Islet precursor cell (in vitro differentiated cells): ENCODE data around the gene TENT5C.
A peak's percentile ranks its signal among the peaks of the same experiment; 100 is the strongest.

ENCODE experiments used
- DNase-seq: peaks from one replicate; pipeline ENCODE4 v3.0.0-alpha.2; 2018

Gene TENT5C

DNA sequence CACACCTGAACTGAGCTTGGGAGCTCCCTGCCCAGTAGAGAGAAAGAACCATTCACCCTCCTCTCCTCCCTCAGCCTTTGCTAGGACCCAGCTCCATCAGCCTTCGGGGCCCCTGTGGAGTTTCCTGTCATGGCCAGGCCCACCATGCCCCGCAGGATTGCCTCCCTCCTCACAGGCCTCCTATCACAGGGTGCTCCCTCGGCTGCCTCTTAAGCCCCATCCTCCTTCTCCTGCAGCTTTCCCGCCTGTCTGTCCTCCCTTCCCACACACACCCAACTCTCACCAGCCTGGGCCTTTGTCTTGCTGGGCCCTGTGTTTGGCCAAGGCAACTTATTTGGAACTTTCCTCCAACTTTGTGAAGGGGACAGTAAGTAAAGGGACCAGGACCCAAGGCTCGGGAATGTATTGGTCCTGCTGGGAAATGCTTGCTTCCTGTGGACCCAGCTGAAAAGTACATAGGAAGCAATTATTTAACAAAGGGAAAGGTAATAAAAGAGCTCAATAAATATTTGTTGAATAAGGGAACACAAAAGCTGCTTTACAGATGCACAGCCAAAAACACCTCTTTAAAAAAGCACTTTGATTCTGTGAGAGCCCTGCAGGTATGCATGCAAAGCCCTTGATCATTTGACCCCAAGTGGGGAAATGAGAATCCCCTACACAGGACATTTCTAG, 31.6 kb upstream of the TENT5C start:
- peak; percentile 35 for DNase-seq

DNA sequence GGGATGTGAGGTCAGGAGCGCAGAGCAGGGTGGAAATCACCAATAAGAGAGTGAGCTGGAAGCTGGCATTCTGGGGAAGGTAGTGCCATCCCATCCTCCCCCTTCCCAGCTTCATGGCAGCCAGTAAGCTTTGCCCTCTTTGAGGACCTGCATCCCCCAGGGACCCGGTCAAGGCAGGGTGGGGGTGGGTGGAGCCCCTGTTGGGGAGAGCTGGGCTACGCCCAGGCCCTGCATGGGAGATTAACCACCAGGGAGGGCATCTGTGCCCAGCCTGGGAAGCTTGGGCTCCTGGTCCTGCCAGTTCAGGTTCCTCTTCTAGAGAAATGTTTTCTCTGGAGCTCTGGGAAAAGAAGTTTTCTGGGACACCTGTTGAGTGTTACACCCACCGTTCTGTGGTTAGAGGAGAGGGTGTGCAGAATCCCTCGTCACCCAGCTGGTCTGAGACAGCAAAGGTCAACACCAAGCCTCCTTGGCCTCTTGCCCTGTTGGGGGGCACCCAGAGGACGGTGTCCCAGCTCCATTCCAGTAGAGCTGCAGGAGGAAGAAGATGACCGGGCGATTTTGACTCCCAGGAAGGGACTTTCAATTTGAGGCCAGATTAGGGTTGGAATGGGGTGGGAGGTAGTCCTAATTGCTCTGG, 30.1 kb upstream of the TENT5C start:
- DNase-seq: peak; percentile 38

DNA sequence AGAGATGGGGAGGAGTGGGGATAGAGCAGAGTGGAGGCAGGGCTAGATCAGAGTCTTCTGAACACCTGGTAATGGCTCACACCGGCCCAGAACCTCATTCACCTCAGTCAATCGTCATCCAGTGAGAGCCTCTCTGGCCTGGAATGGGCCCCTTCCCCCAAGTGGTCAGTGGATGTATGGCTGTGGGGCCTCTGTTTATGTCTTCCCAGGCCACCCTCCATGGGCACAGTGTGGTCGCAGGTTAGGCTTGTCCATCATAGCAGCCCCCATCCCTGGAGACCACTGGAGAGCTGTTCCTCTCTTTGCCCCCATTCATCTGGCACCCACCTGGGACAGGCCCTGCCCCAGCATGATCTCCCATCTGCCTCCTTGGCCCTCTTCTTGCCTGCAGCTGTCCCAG, 29.6 kb upstream of the TENT5C start:
- DNase-seq: peak; percentile 32

DNA sequence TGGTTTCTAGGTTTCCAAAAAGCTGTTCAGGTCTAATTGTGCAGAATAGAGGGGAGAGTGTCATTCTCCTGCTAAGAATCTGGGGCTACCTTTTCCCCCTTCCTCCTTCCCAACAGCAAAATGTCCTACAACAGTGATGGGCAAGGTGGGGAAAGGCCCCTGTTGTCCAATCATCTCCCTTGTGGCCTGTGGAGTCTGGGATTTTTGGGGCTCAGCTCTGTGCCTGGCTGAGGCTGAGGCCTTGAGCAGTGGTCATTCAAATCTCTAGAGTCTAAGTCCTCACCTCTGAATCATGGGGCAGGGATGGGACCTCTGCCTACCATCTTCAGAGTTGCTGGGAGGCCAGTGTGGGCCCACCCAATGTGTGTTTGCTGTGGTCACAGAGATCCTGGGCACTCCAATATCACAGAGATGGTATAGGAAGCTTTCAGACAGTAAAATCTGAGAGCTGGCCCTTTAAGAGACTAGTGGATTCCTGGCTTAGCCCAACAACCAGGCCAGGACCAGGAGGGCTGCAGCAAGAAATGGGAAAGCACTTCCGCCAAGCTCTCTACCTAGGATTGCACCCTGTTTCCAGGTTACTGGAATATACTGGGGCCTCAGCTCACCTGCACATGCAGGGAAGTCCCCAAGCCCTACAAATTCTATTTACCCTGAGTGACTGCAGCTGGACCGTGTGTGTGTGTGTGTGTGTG, 28.5 kb upstream of the TENT5C start:
- DNase-seq: no peak

DNA sequence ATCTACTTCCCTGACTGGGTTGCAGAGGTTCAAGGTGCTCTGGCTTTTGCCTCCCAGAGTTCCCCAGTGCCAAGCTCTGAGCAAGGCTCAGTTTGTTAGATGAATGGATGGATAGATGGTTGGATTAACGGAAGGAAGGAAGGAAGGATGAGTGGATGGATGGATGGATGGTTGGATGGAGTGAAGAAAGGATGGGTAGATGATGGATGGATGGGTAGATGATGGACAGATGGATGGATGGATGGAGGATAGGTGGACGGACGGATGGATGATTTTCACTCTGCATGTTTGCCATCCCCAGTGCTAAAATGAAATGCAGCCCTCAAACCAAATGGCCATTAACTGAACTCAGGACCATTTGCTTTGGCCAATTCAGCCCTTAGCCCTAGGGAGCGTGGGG, 27.4 kb upstream of the TENT5C start:
- no peak for DNase-seq

DNA sequence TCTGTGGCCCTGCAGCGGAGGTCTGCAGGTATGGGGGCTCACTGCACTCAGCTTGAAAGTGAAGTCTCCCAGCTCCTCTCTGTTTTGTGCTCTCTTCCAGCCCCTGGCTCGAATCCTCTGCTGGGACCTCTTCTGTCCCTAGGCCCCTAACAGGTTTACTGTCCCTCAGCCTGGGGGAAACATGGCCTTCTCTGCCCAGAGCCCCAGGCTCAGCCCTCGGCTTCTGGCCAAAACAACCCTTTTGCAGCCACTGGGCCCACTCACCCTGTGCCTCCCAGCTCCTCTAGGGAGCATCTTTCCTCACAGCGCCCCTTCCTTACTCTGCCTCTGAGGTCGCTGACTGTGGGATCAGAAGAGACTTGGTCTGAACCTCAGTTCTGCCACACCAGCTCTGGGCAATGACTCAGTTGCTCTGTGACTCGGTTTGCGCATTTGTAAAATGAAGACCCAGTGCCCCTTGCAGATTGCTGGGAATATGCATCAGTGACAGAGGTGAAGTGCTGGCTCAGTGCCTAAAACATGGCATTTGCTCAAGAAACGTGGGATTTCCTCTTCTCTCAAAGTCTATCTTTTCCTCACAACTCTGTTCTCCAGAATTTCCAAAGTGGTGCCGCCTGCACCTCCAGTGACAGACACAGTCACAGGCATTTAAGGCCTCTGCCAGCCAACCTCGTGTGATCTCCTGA, 26.5 kb upstream of the TENT5C start:
- no peak for DNase-seq

DNA sequence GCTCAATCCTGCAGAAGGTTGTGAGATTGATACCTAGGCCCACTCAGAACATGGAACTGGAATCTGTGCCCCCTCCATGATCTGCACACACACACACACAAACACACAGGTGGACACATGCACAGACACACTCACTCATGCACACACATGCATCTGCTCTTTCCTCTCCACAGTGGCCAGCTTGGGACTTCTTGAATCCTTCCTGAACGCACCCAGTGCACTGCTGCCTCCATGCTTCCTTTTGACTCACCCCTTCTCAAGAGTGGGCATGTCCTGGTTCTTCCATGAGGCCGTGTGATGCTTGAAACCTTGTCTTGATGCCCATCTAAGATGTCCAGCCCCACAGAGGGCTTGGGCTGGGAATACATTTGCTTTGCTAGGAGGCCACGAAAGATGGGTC, 25.4 kb upstream of the TENT5C start:
- no peak for DNase-seq

DNA sequence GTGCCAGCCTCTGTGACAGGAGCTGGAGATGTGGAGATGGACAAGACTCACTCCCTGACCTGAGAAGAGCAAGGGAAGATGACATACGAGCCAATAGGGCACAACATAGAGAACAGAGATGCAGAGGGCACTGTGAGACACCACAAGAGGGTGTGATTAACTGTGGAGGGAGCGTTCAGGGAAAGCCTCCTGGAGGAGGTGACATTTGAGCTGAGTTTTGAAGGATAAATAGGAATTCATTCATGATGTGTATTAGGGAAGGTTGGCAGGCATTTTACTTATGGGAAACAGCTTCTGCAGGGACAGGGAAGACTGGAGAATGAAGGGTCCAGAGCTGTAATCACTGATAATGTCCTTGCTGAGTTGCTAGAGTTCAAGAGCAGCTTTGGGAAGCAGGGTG, 25.0 kb upstream of the TENT5C start:
- no peak for DNase-seq

DNA sequence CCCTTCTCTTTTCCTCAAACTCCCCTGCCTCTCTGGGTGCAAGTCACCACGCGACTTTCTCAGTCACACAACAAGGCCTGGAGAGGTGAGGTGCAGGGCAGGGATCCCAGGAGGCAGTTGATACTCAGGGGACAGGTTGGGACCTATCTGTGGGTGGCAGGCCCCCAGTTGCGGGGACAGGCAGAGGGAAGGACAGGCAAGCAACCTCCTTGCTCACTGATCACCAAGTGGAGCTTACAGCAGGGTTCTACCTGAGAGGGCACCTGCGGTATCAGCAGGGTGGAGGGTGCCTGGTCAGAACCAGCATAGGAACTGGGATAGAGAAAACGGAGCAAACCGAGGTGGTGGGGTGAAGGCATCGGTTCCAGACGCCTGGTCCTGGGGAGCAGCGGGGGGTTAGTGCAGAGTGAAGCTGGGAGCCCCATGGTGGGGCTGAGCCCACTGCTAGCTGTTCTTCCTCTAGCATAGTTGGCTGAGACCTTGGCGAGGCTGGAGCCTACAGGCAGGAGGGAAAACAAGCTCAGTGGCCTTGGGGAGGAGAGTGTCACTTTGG, 24.4 kb upstream of the TENT5C start:
- no peak for DNase-seq

DNA sequence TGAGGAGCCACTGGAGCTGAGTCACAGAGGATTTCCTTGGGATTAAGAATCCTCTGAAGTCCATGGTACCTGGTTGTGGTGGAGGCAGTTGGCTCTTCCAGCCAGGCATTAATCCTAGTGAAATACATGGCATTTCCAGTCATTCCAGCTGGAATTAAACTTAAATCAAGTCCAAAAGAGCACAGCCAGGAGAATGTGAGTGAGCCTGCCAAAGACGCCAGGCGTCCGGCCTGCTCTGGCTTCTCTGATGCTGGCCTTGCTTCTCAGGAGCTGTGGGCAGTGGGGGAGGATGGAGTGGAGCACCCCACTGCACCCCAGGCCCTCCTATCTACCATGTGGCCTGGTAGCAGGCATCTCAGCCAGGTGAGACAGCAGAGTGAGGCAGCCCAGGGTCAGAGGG, 23.4 kb upstream of the TENT5C start:
- DNase-seq: no peak

DNA sequence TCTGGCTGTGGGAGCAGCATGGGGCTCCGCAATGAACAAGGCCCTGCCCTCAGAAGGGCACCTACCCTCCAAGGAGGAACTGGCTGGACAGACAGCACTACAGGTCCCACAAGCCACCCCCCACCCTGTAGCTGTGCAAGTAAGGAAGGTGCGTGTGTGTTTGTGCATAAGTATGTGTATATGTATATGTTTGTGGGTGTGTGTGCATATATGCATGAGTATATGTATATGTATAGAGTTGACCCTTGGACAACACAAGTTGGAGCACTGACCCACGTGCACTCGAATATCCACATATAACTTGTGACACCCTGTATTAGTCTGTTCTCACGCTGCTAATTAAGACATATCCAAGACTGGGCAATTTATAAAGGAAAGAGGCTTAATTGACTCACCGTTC, 22.6 kb upstream of the TENT5C start:
- no peak for DNase-seq

DNA sequence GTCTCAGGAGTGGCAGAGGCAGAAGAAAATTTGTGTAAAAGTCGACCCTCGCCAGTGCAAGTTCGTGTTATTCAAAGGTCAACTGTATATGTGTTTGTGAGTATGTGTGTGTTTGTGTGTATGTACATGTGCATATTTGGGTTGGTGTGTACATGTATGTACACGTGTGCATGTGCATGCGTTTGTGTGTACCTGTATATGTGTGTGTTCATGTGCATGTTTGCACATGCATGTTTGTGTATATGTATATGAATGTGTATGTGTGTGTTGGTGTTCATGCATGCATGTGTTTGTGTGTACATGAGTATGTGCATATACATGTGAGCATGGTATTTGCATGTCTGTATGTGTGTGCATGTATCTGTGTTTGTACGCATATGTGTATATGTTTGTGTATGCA, 21.7 kb upstream of the TENT5C start:
- DNase-seq: no peak

DNA sequence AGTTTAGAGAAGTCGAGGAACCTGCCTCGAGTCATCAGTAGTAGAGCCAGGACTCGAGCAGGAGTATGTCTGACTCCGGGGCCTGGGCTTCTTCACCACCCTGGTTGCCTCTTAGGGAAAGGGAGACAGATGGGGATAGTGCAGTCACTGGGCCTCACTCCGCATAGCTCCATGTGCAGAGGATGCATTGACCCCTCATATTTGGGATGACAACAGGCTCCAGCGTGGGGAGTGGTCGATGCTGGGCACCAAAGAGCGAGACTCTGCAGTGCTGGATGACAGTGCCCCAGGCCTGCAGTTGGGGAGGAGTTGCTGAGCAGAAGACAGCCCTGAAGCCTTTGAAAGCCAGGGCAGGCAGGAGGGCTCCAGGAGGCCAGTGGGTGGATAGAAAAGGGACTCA, 20.8 kb upstream of the TENT5C start:
- DNase-seq: no peak

DNA sequence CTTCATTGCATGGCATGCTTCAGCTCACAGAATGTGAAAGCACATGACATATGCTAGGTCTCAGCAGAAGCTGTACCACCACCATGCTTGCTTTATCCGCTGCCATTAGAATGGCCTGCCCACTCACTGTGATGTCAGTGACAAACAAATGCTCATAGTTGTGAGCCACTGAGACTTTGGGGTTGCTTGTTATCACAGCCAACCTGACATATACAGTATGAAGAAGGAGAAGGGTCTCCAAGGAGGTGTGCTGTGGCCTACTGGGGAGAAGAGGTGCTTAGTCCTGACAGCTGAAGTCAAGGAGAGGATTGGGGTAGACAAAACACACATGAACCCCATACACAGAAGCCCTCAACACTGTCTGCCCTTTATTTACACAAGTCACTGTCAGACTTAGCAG, 19.5 kb upstream of the TENT5C start:
- DNase-seq: no peak

DNA sequence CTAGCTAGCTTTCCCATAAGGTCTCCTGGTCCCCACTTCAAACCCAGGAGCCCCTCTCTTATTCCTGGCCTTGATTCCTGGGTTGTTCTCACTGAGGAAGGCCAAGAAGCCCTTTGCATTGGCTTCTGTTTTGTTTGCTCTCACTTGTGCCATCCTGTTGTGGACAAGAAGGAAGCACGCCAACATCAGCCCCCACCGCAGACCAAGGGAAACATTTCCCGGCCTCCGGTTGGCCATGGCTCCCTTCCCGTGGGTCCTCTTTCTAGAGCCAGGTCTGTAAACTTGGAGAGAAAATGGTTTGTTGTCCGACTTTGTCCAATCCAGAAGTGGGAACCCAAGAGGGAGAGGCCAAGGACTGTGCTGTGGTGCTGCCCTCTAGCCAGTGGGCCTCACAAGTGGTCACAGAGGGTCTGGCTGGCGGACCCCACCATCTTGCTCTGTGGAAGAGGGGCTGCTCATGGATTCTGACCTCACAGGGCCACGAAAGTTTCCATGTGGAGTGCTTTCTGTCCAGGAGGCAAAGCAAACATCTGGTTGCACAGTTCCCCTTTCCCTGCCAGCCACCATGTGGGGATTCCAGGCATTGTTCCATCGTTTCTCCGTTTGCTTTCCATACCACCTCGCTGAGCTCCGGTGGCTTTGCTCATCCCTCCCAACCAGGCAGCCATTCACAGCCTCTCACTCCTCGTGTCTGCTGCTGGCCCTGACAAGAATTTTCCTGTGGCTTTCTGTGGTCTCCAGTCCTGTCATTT, 18.9 kb upstream of the TENT5C start:
- DNase-seq: no peak

DNA sequence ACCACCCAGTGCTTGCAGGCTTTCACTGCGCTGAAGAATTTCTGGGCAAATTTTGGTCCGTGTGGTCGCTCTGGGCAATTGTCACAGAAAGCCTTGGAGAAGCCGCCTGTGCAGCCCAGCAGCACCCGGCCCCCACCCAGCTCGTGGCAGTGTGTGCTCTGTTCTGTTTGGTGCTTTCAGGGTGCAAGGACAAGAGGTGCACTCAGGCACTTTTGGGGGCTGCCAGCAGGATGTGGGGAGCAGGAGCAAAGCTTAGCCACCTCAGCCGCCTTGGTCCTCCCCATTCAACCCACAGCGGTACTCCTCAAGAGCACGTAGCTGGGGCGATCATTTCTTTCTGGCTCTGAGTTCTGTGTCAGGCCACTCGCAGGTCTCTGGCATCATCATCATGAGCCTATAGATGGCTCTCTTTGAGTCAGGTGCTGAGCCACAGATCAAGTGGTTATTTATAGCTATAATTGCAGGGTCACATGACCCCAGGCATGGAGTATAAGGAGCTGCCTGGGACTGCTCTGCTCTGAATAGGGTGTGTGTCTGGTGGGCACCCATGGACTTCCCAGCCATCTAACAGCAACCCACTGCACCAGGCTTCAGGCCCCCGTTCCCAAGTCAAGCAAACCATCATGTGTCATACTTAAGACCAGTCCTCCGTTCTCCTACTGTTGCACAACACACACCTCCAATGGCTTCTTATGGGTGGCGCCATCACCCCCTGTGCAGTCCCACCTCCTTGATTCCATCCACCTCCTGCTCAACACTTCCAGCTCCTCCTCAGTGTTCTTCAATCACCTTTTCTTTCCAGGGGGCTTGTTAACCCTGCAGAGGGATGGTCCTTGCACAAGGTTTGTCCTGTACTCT, 18.1 kb upstream of the TENT5C start:
- no peak for DNase-seq

DNA sequence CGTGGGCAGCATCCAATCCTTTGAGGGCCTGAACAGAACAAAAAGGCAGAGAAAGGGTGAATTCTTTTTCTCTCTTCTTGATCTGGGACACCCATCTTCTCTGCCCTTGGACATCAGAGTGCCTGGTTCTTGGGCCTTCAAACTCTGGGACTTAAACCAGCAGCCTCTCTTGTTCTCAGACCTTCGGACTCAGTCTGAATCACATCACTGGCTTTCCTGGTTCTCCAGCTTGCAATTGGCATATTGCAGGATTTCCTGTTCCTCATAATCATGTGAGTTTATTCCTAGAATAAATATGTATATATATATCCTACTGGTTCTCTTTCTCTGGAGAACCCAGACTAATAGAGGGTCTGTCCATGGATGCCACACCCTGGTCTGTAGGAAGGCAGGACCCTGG, 16.3 kb upstream of the TENT5C start:
- no peak for DNase-seq

DNA sequence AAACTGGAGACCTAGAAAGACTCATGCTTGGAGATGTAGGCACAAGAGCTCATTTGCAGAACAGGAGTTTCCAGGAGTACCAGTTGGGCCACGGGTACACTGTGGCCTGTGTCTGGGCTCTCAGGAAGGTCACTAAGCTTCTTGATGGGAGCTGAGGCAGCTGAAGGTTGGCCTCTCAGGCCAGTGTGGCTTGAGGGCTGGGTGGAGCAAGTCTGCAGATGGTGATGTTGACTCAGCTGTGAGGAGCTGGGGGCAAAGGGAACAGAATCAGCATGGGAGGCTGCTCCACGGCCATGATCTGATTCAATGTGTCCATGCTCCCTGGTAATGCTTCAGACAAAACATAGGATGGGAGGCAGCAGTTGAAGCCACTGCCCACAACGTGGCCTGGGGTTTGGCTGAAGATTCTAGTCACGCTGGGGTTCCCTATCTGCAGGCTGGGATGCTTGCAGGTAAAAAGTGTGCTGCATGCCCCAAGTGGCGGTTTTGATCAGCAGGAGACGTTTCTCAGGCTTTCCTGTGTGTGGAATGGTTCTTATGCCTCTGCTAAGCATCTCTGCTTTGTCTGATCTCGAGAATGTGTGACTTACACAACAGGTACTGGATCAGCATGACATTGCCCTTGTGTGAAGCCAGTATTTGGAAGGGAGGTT, 15.4 kb upstream of the TENT5C start:
- DNase-seq: no peak

DNA sequence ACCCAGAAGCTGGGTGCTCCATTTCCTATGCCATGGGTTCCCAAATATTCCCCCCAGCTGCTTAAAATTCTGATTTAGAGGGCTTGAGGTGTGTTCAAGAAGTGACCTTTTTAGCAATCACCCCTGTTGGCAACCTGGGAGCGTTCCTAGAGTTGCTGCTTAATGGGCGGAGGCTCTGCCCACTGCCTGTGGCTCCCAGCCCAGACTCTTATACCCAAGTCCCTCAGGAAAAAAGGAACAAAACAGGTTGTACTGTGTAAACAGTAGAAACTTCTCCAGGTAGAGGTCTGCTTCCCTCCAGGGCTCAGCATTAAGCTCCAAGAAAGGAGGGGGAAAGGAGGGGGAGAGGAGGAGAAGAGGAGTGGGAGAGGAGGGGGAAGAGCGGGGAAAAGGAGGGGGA, 14.6 kb upstream of the TENT5C start:
- DNase-seq: no peak

DNA sequence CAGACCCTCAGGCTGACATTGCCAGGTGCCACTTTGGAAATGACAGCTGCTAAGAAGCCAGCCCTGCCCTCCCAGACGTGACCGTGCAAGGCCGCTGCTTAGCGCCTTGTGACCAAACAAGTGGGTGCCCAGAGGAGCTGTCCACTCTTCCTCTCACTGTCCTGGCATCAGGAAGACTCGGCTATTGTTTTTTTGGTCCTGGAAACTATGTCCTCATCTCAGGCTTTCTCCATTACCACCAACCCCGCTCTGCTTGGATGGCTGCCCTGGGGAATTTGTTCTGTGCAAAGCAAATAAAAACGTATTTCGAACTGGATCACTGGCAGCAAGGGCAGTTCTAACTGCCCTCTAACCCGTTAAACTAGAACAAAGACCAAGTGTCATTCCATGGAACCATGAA, 13.7 kb upstream of the TENT5C start:
- no peak for DNase-seq

DNA sequence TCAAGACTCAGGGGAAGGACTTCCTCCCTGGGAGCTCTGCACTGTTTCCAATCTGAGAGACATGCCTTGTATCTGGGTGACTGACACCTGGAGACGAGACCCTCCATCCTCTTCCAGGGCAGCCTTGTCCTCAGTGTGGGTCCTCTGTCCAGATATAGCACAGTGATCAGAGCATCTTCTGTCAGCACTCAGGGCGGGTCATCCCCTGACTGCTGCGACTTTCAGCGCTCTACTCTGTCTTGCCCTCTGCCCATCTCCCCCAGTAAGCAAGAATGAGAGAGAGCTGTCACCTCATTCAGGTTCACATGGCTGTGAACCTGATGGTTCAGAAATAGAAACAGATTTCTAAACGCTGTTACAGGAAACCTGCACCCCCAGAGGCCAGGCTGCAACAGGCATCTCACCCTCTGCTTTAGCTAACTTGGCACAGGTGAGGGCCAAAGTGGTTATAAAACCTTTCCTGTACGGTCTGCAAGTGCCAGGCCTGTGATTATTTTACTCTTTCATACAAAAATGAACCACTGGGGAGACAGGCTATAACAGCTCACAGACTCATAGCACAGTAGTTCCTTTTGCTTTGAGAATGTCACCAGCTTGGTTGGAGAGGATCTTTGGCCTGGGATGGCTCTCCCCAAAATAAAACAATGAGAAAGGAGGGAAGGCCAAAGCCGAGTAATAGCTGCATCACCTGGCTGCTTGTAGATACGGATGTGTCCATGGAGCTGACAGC, 11.4 kb upstream of the TENT5C start:
- DNase-seq: peak; percentile 26
